Hematopoietic multipotent progenitor cell treated with erythropoietin and hydrocortisone succinate and interleukin-3 and kit ligand, for 6 days (in vitro differentiated cells): ENCODE results near the gene UBL5.
"Not testable (repeated sequence)": the region's sequence is repeated elsewhere in the genome, so short reads cannot be mapped to it uniquely, and the experiment has no call there.

Source experiments
- DNase-seq: peaks from one replicate; pipeline ENCODE4 v3.0.0-alpha.2; 2015

The UBL5 gene

DNA sequence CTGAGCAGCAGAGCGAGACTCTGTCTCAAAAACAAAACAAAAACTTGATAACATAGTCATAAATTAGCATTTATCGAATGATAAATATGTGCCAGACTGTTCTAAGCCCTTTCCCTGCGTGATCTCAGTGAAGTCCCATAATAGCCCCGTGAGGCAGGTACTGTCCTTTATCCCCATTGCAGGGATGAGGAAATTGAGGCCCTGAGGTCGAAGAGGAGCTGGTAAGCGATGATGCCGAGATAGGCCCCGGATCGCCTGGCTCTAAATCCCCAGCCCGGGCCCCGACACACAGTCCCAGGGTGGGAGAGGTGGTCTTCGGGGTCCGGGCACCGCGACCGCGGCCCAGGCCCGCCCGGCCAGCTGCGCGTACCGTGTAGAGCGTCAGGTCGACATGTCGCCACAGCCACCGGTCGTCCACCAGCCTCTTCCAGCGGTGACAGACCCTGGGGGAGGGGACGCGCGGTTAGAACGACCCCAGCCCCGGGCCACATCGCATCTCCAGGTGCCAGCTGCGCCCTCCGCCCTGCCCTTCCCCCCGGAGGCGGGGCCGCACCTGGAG, 9.5 kb upstream of the UBL5 start:
- no peak for DNase-seq

DNA sequence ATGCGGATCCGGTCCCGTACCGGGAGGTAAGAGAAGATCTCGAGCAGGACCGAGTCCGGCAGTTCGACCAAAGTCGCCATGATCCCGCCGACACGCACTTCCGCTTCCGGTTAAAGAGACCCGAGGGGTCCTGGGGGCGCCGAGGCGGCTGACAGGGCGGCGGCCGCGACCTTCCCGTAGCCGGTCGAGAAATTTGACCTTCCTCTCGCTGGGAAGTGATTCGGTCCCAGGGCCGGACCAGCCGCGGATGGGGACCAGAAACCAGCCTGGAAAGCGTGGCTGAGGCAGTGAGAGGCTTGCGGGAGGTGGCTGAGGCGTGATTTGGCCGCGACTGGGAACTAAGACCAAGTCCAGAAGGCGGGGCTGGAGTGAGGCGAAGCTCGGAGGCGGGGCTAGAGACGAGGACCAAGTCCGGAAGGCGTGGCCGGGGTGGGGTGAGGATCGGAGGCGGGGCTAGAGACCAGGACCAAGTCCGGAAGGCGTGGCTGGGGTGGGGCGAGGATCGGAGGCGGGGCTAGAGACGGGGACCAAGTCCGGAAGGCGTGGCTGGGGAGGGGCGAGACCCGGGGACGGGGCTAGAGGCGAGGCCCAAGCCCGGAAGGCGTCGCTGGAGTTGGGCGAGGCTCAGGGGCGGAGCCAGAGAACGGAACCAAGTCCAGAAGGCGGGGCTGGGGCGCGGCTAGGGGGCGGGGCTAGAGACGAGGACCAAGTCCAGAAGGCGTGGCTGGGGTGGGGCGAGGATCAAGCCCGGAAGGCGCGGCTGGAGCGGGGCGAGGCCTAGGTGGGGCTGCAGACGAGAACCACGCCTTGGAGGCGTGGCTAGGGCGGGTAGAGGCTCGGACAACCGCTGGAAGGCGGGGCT, 8.8 kb upstream of the UBL5 start, which contains the start of gene FBXL12:
FBXL12 (minus strand) TSS at position 346 of the 862 bp plus-strand sequence; CDS start at position 80, 266 bp downstream.
- DNase-seq, result peak; percentile 100

- DNase-seq, result no peak
Observed at GRCh38 chr19:9819596-9819909, 8.2 kb upstream of the UBL5 start.

DNA sequence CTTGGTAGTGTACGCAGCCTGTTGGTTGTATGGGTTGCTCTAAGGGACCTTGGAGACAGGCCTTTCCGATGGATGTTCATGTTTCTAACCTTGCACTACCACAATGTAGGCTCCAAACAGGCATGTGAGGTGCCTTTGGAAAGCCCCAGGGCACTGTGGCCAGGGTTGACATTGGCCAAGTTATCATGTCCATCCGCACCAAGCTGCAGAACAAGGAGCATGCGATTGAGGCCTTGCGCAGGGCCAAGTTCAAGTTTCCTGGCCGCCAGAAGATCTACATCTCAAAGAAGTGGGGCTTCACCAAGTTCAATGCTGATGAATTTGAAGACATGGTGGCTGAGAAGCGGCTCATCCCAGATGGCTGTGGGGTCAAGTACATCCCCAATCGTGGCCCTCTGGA, 7.7 kb upstream of the UBL5 start:
- not testable (repeated sequence) for DNase-seq

- no peak for DNase-seq
Observed at GRCh38 chr19:9823816-9824215, 3.9 kb upstream of the UBL5 start.

- DNase-seq, result peak; percentile 21
Observed at GRCh38 chr19:9828551-9829063, 889 bp downstream of the UBL5 start.

DNA sequence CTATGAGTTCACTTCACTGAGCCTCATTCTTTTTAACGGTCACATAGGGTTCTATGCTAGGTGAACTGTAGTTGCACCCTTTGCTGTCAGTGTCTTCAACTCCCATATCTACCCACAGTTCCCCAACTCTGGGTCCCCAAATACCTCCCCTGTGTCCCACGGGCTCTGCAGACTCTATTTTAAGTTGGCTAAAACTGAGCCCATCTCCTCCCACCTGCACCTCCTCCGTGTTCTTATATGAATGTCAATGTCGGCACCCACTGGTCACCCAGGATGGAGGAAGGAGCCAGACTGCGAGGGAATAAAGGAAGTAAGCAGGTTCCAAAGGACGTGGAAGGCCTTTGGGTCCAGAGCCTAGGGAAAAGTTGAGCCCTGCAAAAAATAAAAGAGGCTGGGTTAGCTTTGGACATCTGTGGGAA, 6.6 kb downstream of the UBL5 start:
- DNase-seq, result no peak

DNA sequence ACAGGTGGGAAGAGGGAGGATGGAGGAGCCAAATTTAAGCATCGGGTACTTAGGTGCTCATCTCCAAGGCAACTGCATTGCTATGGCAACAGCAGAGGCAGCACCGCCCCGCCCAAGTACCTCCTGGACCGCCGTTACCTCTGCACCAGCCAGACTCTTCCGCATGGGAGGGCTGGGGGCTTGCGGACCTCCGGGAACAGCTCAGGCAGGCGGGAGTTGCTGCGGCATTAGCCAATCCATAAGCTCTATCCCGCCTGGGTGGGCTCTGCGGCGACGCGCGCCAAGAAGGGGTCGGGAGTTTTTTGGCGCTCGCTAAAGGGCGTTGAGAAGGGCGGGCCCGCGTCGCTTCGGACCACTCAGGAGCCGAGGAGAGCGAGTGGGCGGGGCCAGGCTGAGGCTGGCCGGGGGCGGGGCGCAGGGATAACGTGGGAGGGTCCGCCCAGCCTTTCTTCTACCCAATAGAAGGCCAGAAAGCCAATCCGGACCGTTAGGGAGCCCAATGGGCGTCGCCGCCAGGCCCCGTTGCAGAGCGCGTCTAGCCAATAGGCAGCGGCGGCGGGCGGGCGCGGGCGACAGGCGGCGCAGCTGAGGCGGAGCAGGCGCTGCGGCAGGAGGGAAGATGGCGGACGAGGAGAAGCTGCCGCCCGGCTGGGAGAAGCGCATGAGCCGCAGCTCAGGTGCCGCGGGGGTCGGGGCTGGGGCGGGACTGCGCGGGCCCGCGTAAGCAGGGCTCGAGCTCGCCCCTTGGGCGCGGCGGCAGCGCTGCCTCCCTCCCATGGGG, 7.2 kb downstream of the UBL5 start, which contains the start of gene PIN1:
PIN1 (plus strand) TSS at position 593 of the 781 bp plus-strand sequence; CDS start at position 620, 27 bp downstream.
- peak; percentile 100 for DNase-seq

DNA sequence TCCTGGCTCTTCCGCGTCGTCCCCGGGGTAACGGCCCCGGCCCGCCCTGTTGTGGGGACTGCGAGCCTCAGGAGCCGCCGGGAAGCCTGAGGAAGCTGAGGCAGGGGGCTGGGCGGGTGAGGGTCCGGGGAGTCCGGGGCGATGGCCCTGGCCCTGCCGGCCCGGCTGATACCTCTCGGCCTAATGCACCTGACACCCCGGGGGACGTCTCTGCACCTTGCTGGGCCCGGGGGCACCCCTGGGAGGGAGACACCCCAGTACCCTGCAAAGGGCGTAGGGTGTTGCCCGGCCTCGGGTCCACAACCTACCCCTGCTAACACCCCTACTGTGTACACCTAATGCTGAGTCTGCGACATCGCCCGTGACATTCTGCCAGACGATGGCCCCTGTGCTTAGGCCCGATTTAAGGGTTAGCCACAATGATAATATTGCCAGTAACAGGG, 7.8 kb downstream of the UBL5 start:
- DNase-seq, result no peak

DNA sequence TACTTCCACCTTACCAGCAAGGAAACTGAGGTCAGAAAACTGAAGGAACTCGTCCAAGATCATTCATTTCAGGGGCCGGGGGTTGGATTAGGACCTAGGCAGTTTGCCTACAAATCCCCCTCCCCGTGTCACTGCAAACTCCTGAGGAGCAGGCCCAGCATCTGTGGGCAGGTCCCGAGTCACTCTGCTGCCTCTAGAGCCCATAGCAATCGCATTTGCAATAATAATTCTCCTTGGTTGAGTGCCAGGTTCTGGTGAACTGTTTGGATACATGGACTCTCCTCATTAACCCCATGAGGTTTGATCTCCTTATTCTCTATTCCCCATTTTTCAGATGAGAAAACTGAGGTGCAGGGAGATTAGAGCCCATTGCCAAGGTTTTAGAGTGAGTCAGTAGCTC, 8.3 kb downstream of the UBL5 start:
- peak; percentile 80 for DNase-seq

DNA sequence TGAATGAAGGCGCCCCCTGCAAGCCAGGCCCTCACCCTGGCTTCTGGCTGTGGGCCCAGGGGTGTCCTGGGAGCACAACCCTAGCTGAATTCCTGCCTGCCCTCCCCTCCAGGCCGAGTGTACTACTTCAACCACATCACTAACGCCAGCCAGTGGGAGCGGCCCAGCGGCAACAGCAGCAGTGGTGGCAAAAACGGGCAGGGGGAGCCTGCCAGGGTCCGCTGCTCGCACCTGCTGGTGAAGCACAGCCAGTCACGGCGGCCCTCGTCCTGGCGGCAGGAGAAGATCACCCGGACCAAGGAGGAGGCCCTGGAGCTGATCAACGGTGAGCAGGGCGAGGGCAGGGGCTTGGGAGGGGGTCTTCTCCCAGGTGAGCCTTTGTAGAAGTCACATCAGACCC, 10.6 kb downstream of the UBL5 start:
- DNase-seq, result no peak

DNA sequence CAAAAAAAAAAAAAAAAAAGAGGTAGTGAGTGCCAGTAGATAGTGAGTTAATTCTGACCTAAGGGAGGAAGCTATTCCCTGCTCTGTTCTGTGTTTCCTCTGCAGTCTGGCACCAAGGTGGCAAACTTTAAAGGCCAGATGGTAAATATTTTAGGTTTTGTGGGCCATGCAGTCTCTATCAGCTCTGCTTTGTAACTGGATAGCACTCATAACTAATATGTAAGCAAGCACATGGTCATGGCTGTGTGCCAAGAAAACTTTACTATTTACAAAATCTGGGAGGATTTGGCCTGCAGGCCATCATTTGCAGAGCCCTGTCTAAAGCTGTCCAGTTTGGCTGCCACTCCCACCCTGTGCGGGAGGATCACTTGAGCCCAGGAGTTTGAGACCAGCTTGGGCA, 11.7 kb downstream of the UBL5 start:
- DNase-seq, result peak; percentile 34

DNA sequence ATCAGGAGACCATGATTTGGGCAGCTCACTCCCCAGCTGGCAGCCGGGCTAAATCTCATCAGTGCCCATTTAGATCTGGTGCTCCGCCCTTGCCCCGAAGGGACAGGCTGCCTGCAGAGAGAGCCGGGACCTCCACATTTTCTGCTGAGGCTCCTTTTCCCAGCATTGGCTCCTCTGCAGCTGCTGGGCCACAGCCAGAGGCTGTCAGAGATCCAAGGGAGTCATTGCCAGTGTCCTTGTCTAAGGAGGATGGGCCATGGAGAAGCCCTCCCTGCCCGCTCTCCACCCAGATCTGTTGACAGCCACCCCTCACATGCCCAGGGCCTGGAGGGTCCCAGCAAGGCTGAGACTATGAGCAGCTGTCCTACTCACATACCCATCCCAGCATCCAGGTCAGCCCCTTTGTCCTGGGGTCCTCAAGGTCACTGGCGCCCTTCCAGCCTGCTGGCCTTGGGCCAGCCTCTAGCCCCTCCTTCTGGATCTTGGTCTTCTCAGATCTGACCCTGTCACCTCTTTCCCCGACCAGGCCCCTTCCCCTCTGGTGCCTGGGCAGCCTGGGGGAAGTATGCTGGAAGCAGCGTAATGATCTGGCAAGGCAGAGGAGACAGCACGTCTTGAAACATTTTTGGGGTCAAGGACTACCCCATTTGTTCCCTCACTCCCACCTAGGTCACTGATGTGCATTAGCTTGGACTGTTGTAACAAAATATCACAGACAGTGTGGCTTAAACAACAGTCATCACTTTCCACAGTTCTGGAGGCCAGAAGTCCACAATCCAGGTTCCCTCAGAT, 15.3 kb downstream of the UBL5 start:
- no peak for DNase-seq

GRCh38 chr19:9843626-9844273, 16.0 kb downstream of the UBL5 start:
- not testable (repeated sequence) for DNase-seq

DNA sequence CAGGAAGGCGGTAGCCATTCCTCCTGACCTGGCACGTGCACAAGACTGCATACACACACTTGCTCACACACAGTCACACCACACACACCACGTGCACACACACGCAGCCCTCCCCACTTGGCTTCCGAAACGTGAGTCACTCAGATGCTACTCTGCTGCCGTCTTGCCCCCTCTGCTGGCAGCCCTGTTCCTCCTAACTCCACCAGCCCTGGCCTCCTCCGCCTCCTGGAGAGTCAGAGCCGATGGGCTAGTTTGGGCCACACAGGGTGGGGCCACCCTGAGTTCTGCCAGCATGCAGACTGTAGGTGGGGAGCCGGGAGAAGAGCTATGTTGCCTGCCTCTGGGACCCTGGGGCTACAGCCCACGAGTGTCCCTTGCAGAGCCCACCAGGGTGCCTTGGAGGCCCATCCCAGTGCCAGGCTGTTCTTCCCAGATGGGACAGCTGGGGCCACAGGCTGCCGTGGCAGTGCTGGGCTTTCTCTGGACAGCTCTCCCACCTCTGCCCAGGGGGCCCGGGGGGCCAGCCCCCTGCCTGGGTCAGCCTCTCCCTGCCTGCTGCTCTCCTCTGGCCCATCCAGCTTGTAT, 19.5 kb downstream of the UBL5 start:
- peak; percentile 71 for DNase-seq

DNA sequence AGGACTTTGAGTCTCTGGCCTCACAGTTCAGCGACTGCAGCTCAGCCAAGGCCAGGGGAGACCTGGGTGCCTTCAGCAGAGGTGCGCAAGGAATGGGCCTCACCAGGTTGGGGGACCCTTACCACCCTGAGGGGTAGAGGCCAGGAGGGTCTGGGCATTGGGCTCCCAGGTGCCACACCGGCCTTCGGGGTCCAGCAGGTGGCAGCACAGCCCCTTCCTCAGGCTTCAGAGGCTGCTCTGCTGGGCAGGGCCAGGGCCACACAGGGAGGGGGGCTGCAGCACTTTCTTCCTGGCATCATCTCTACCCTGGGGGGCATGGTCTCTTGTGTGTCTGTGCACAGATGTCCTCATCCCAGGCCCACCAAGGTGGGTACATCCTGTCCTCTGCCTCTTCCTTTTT, 20.3 kb downstream of the UBL5 start:
- no peak for DNase-seq

DNA sequence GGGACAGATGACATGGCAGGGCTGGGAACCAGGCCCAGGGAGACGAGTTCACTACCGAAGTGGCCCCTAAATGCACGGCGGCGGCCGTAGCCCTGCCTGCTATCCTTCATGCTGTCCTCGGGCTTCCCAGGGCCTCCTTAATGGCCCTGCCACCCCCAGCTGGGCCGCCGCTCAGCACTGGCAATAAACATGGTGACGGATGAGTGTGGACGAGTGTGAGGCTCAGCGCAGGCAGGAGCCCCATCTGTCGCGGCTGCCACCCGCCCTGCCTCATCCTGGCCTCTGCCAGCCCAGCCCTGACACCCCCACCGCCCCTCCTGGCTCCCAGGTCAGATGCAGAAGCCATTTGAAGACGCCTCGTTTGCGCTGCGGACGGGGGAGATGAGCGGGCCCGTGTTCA, 21.0 kb downstream of the UBL5 start:
- DNase-seq, result no peak

- DNase-seq, result no peak
Observed at GRCh38 chr19:9849791-9850190, 22.1 kb downstream of the UBL5 start.

GRCh38 chr19:9850235-9850959, 22.7 kb downstream of the UBL5 start:
- no peak for DNase-seq

- no peak for DNase-seq
Observed at GRCh38 chr19:9854282-9854846, 26.6 kb downstream of the UBL5 start.

GRCh38 chr19:9856609-9857008, 28.9 kb downstream of the UBL5 start:
- no peak for DNase-seq
